HFFc6 (cell line): ENCODE data around the gene DCK. TPM values are rescaled to one million over a fixed set of nuclear protein-coding genes. Genes with fewer than 3 reads are reported as not detected.

ENCODE experiments used
- DNase-seq: peaks from one replicate; pipeline ENCODE4 v3.0.0-alpha.2; 2018
- H3K27ac Mint-ChIP-seq: 2 replicates; pipeline ENCODE4 v1.8.0; 2020; ENCODE audit warnings: mild to moderate bottlenecking, mixed read lengths
- H3K27me3 Mint-ChIP-seq: 2 replicates; pipeline ENCODE4 v1.8.0; 2021; ENCODE audit warnings: mild to moderate bottlenecking, moderate library complexity, mixed read lengths; ENCODE audit not compliant: insufficient read depth
- H3K36me3 Mint-ChIP-seq: 2 replicates; pipeline ENCODE4 v1.8.0; 2021; ENCODE audit warnings: low read depth, mixed read lengths
- H3K4me1 Mint-ChIP-seq: 2 replicates; pipeline ENCODE4 v1.8.0; 2020; ENCODE audit warnings: low read depth, mixed read lengths
- H3K4me3 Mint-ChIP-seq: 2 replicates; pipeline ENCODE4 v1.8.0; 2020; ENCODE audit warnings: mild to moderate bottlenecking, moderate library complexity, mixed read lengths
- H3K9me3 Mint-ChIP-seq: 2 replicates; pipeline ENCODE4 v1.8.0; 2020; ENCODE audit warnings: mild to moderate bottlenecking, mixed read lengths
- CTCF ChIP-seq: fragments of 200-600 bp; sonication (generic); IDR thresholded peaks from 2 replicates; pipeline ENCODE4 v1.5.0; 2021; ENCODE audit warnings: antibody characterized with exemption, mild to moderate bottlenecking
- total RNA-seq, 6 experiments: library from RNA; stranded (reverse); fragmentation: NEBNext Ultra II Directional; extraction: Animal tissue kit (Norgen Biotek cat#: 25700); gene quantifications; 2 replicates in 1 of 6; 3 replicates in 5 of 6; pipeline ENCODE4 v1.2.3, GENCODE V29; 2021

DCK gene
- total RNA-seq, 6 experiments from 2014 or later, result 13.1 to 23.9 (median 22.3) TPM

- H3K4me3 Mint-ChIP-seq, result no peak overlapping the region
- no peak for TF ChIP-seq CTCF
- peaks cover under 1% of the 10 kb centered on the region; the same call in 1 of the 2 replicates for H3K36me3 Mint-ChIP-seq
- no peaks in the 10 kb centered on the region for H3K27me3 Mint-ChIP-seq
- H3K9me3 Mint-ChIP-seq, result no peaks in the 10 kb centered on the region
- DNase-seq, result no peak
- no peak overlapping the region for H3K27ac Mint-ChIP-seq
- H3K4me1 Mint-ChIP-seq, result no peaks in the 10 kb centered on the region
Observed at GRCh38 chr4:70979445-70980008, 13.9 kb upstream of the DCK start.

DNA sequence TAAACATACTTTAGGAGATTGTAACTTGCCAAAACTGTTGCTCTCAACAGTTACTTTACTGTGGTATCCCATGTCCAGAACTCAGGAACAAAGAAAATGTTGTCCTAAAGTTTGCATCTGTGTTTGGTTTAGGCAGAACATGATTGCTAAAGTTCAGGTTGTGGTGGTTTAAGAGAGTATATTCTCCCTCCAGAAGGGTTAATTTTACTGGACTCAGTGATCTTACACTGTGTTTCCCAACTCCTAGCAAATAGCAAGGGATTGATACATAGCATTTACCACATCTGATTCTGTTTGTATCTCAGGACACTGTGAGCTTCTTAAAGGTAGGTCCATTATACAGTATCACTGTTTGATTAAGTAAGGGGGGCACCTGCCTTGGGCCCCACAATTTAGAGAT lies 13.3 kb upstream of the DCK start:
- no peak for DNase-seq
- Mint-ChIP-seq H3K36me3 (no peaks in the 10 kb centered on the region), H3K4me1 (no peaks in the 10 kb centered on the region), H3K27ac (no peak overlapping the region), H3K4me3 (no peak overlapping the region), H3K9me3 (no peaks in the 10 kb centered on the region), H3K27me3 (no peaks in the 10 kb centered on the region)
- no peak for TF ChIP-seq CTCF

DNA sequence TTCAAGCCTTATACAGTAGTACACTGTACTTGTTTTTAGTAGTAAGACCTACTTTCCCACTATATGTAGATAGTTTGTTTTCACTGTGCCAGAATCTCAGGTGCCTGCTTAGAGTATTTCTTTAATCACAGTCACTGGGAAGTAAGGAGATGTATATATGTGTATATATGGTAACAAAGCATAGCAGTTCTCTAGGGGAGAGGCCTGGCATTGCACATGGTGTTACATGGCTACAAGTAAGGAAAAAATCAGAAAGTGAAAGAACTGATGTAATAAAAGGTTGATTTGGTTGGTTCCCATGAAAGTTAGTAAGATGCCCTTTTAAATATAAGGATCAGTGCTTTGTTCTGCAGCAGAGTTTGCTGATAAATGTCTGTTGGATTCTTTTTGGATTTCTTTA lies 9.3 kb upstream of the DCK start:
- no peak for DNase-seq
- no peaks in the 10 kb centered on the region for H3K9me3 Mint-ChIP-seq
- H3K27me3 Mint-ChIP-seq, result no peaks in the 10 kb centered on the region
- no peak overlapping the region for H3K27ac Mint-ChIP-seq
- H3K36me3 Mint-ChIP-seq, result no peaks in the 10 kb centered on the region
- TF ChIP-seq CTCF, result no peak
- no peaks in the 10 kb centered on the region for H3K4me1 Mint-ChIP-seq
- no peak overlapping the region for H3K4me3 Mint-ChIP-seq

DNA sequence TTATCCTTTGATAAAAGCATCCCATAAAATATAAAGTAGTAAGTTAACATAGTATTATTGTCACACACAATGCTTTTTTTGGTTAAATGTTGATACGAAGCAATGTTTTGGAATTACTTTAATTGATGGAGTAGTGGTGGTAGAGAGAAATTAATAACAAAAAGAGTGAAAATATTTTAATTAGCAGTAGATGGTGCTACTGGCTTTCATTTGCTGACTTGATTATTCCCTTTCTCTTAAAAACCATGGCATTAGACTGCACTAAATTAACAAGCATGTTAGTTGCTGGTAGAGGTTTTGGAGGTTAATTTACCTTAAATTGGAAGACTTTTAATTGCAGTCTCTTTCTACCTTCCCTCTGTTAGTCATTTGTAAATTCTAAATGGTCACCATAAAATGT lies 8.9 kb upstream of the DCK start:
- H3K36me3 Mint-ChIP-seq, result no peaks in the 10 kb centered on the region
- no peaks in the 10 kb centered on the region for H3K27me3 Mint-ChIP-seq
- no peak for TF ChIP-seq CTCF
- H3K4me1 Mint-ChIP-seq, result no peaks in the 10 kb centered on the region
- no peak overlapping the region for H3K27ac Mint-ChIP-seq
- H3K4me3 Mint-ChIP-seq, result no peak overlapping the region
- DNase-seq, result no peak
- no peaks in the 10 kb centered on the region for H3K9me3 Mint-ChIP-seq

DNA sequence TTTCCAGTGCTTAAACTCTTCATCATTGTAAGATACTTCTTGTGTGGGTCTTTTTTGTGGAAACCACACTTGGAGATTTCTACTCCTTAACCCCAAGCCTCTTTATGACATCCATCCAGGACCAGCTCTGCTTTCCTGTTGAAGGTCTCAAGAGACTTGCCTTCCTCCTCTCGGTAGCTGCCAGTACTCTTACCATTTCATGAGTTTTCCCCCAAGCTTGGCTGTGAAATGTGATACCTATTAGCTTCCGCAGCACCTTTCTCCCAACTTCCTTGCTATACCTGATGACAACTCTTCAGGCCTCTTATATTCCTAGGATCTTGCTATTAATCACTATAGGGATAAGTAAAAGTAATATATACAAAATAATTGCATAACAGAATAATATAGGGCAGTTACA lies 1.9 kb upstream of the DCK start:
- H3K36me3 Mint-ChIP-seq, result peaks cover 20% of the 10 kb centered on the region; the same call in 1 of the 2 replicates
- H3K27me3 Mint-ChIP-seq, result no peaks in the 10 kb centered on the region; the same call in 1 of the 2 replicates
- H3K4me3 Mint-ChIP-seq, result no peak overlapping the region
- no peak for DNase-seq
- no peak overlapping the region for H3K27ac Mint-ChIP-seq
- H3K4me1 Mint-ChIP-seq, result peaks cover 39% of the 10 kb centered on the region
- no peaks in the 10 kb centered on the region for H3K9me3 Mint-ChIP-seq
- no peak for TF ChIP-seq CTCF
